GM18511 (cell line): ENCODE data around the gene FAF1.

Source experiments
- ATAC-seq: cut with Tn5 transposase; IDR thresholded peaks from one replicate; pipeline ENCODE4 v1.9.1; 2021; ENCODE audit warnings: mild to moderate bottlenecking, moderate library complexity; ENCODE audit not compliant: unreplicated experiment

Gene FAF1

DNA sequence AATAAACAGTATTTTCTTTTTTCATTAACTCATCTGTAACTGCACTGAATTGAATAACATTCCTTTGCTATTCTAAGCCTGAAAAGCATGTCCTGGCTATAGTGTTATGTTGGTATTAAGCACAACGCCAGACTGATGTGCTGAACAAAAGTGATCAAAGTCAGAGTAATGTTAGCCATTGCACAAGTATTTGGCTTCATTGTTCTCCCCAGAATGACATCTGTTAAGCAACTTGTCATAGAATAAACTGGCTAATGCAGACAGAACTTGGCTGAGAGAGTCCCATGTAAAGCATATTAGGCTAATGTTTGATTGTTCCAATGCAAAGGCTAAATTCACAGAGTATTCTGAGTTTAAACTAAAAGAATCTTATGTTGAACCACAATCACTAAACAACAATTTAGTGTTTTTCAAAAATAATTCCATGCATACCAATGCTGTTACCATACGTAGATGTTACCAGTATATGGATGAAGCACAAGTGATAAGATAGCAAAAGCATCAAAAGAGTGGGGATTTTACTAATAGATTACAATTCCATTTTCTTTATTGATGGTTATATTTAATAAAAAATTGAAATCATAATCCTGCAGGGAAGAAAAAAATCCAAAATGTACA lies 301.5 kb downstream of the FAF1 start:
- no peak for ATAC-seq

DNA sequence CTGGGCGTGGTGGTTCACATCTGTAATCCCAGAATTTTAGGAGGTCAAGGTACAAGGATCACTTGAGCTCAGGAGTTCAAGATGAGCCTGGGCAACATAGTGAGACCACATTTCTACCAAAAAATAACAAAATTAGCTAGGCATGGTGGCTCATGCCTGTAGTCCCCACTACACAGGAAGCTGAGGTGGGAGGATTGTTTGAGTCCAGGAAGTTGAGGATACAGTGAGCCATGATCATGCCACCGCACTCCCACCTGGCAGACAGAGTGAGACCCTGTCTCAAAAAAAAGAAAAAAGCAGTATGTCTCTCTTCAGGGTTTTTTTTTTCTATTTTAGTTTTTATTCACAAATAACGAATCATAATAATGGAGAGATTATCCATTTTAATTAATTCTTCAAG lies 303.1 kb downstream of the FAF1 start:
- no peak for ATAC-seq

DNA sequence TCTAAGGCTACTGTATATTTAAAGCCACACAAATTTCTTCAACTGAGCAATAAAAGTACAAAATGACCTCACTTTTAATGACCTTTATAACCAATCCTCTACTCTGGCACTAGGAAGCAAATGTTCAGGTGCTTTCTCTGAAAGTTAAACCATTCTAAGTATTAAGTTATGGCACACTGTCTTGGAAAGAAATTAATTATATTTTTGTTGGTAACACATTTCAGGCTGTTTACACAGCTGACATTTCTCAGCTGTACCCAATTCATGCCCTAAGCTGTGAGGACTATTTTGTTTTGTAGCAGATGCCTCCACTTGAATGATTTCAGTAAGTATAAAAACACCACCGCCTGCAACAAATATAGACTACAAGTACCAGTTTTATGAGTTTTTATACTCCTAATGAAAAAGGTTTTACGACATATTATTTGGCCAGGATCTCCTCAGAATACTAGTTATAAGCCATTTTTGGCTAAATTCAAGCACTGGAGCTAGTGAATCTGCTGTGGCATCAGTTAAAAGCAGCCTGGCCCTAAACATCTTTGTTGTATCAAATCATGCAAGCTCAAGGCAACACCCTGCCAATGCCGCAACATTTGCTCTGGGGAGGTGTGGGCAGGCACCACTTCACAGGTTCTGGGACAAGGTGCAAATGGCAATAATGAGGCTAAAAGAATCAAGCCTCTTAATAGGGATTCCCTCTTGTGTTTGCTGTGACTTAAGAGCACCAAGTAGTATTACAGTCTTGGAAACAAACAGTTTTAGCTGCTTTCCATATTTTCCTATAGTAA lies 308.4 kb downstream of the FAF1 start:
- no peak for ATAC-seq

DNA sequence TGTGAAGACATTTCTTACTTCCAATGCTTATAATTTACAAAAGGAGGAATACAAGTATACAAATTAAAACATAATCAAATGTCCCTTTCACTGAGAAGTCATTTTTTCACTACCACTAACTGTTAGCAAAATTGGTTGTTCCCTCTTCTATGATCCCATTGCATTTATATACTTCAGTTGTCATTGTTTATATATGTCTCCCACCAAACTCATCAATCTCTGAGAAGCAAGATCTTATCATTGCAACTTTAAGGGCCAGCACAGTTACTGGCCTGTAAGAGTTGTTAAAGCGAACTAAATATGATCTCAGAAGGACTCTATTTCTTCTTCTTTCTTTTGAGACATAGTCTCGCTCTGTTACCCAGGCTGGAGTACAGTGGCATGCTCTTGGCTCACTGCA lies 313.5 kb downstream of the FAF1 start:
- no peak for ATAC-seq

DNA sequence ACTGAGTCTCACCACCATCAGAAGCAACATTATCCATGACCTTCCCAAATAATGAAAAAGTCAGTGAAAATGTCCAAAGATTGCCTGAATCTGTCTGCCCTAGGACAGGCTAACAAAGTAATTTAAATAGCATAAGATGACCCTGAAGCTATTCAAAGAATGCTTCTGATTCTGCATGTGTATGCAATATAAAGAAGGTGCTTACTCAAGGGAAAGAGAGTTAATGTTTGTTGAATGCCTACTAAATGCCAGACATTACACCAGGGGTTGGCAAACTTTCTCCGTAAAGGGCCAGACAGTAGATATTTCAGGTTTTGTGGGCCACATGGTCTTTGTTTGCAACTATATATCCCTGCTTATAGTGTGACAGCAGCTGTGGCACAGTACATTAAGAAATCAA lies 314.9 kb downstream of the FAF1 start:
- no peak for ATAC-seq

GRCh38 chr1:50644447-50645105 lies 315.5 kb downstream of the FAF1 start:
- ATAC-seq, result no peak

DNA sequence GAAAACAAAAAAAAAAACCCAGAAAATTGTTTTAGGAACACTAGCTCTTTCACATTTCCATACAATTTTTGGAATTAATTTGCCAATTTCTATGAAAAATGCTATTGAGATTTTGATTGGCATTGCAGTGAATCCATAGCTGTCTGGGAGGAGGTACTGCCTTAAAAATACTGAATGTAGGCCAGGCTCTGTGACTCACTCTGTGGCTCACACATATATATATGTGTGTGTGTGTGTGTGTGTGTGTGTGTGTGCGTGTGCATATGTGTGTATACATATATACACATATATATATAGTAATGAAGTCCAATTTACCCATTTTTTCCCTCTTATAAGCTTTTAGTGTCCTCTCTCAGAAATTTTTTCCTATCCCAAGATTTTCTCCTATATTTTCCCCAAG lies 322.6 kb downstream of the FAF1 start:
- no peak for ATAC-seq

DNA sequence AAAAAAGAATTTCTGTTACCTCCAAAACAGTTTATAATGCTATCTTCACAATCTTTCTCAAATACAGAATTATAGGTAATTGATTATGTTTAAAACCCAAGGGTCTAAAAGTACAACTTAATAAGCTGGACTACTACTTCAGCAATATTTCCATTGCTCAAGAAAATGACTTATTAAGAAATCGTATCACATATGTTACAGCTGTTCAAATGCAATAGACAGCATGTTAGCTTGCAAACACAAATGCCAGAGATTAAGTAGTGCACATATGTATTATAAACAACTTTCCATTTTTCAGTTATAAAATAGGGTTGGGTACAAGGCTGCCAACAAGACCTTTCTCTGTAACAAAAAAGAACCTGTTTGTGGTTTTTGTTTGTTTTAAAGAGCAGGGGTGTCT lies 325.8 kb downstream of the FAF1 start:
- no peak for ATAC-seq

DNA sequence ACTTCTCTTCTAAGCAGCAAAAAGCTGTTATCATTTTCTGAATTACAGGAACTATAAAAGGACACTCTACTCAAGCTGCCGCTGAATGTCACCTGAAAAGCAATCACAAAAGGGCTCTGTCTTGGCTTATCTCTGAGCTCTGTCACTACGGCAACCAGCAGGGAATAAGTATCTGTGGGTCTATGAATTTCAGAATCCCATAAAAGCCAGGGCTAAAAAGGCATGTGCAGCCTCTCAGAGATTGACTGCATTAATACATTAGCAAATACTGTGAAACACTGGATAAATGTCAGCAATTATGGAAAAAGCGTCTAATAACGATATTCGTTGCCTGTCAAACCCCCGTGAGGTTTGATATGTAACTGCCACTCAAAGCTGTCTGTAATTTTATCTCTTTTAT lies 326.6 kb downstream of the FAF1 start:
- no peak for ATAC-seq

- ATAC-seq, result no peak
Observed at GRCh38 chr1:50631161-50631560, 328.9 kb downstream of the FAF1 start.

DNA sequence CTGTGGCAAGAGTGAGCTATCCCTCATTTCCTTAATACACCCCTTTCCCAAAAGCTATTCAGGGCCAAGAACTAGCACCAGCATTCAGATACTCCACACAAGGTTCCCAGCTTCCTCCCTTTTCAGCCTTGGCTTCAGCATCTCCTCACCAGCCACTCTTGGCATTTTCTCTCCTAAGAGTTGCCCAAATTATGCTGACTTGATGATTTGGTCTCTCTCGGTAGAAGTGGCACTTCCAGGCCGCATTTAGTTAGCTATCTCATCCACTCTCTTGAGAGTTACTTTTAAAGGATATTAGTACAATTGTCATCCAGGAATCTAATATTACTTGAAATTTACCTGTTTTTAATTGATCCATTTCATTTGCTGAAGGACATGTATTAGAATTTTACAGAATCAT lies 337.8 kb downstream of the FAF1 start:
- no peak for ATAC-seq

GRCh38 chr1:50620680-50621329 lies 339.3 kb downstream of the FAF1 start:
- no peak for ATAC-seq

DNA sequence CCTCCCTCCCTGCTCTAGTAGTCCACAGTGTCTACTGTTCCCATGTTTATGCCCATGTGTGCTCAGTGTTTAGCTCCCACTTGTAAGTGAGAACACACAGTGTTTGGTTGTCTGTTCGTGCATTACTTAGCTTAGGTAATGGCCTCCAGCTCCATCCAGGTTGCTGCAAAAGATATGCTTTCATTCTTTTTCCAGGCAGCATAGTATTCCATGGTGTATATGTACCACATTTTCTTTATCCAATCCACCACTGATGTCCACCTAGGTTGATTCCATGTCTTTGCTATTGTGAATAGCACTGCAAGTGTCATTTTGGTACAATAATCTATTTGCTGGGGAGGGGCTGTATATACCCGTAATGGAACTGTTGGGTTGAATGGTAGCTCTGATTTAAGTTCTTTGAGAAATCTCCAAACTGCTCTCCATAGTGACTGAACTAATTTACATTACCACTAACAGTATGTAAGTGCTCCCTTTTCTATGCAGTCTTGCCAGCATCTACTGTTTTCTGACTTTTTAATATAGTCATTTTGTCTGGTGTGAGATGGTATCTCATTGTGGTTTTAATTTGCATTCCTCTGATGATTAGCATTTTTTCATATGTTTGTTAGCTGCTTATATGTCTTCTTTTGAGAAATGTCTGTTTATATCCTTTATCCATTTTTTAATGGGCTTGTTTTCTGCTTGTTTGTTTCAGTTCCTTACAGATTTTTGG lies 344.9 kb downstream of the FAF1 start:
- no peak for ATAC-seq

DNA sequence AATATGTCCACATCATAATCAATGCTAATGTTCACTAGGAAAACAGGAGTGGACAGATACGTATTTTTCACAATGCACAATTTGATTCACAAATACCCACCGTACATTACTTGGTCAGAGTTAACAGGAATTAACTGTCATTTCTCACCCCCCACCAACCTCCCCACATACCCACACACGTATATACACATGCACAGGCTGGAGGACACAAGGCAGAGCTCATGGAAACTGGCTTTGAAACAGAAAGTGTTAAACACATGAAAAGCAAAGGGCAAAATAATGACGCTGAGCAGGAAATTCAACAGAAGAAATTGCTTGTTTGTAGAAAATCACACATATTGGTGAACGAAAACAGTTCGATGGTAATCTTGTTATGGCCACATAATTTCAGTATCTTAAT lies 348.4 kb downstream of the FAF1 start:
- ATAC-seq, result no peak

- ATAC-seq, result peak; percentile 90
Observed at GRCh38 chr1:50610563-50610962, 349.5 kb downstream of the FAF1 start.

DNA sequence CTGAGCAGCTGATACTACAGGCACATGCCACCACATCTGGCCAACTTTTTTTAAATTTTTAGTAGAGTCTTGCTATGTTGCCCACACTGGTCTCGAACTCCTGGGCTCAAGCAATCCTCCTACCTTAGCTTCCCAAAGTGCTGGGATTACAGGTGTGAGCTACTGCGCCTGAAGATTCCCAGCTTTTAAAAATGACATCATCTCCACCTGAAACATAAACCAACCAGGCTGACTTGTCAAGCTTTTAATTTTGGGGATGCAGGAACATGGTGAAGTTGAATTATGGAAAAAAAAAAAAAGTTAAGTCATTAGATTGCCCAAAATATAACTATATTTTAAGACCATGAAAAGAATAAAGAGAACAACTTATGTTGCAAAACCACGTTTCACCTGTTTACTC lies 350.6 kb downstream of the FAF1 start:
- no peak for ATAC-seq

- ATAC-seq, result no peak
Observed at GRCh38 chr1:50605186-50605875, 354.7 kb downstream of the FAF1 start.

DNA sequence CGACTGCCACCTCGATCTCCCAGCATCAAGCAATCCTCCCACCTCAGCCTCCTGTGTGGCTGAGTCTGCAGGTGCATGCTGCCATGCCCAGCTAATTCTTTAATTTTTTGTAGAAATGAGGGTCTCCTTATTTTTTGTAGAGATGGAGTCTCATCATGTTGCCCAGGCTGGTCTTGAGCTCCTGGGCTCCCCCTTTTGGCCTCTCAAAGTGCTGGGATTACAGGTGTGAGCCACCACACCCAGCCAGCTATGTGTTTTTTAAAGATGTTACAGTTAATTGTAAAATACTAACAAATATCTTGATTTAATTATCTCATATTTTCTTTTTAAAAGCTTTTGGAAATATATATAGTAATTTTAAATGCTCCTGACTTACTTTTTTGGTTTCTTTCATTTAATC lies 355.5 kb downstream of the FAF1 start:
- no peak for ATAC-seq

- peak; percentile 71 for ATAC-seq
Observed at GRCh38 chr1:50603274-50604271, 356.5 kb downstream of the FAF1 start.
